ENCODE measurements around the gene FAM20C.

FAM20C gene

DNA sequence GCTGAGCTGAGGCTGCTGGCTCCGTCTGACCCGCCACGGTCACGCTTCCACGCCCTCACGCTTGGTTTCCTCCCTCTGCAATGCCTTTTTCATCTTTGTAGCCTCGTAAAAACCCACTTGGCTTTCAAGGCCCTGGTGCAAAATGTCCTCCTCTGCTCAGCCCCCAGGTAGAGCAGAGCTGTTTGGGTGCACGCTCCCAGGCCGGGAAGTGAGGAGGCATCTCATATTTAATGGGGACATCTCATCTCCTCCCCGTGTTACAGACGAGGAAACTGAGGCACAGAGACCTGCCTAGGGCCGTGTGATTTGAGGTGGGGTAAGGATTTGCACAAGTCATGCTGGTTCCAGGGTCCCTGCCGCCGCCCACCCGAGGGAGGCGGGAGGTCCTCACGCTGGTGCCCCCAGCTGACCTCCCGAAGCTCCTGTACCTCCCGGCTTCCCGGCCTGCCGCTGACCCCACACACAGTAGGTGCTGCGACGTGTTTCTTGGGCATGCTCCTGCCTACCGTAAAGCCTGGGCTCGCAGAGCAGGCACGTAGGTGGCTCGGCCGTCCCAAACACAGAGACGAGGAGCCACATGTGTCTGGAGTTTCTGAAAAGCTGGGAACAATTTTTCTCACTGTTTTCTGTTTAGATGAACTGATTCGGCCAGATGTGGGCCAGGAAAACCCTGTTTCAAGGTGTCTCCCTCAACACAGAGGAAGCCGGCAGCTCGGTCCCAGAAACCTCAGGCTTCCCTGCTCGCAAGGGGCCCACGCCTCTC is 109.1 kb downstream of the FAM20C start:
- TF ChIP-seq ZFX (IDR thresholded peaks at IDR 0.05; ENCODE audit: borderline replicate concordance) (no peak), CTCF (IDR thresholded peaks at IDR 0.05) (no peak)
- H3K27ac ChIP-seq: no peak overlapping the region

- no peak overlapping the region for H3K27ac ChIP-seq
- TF ChIP-seq ZFX (IDR thresholded peaks at IDR 0.05; ENCODE audit: borderline replicate concordance): no peak
- TF ChIP-seq CTCF (IDR thresholded peaks at IDR 0.05): no peak
Observed at GRCh38 chr7:302054-302992, 110.0 kb downstream of the FAM20C start.

- no peak for TF ChIP-seq CTCF (IDR thresholded peaks at IDR 0.05)
- TF ChIP-seq ZFX (IDR thresholded peaks at IDR 0.05; ENCODE audit: borderline replicate concordance): no peak
- no peak overlapping the region for H3K27ac ChIP-seq
Observed at GRCh38 chr7:303425-303824, 111.1 kb downstream of the FAM20C start.

- H3K27ac ChIP-seq: no peak overlapping the region
- no peak for TF ChIP-seq CTCF (IDR thresholded peaks at IDR 0.05)
- TF ChIP-seq ZFX (IDR thresholded peaks at IDR 0.05; ENCODE audit: borderline replicate concordance): no peak
Observed at GRCh38 chr7:303884-304573, 111.7 kb downstream of the FAM20C start.

DNA sequence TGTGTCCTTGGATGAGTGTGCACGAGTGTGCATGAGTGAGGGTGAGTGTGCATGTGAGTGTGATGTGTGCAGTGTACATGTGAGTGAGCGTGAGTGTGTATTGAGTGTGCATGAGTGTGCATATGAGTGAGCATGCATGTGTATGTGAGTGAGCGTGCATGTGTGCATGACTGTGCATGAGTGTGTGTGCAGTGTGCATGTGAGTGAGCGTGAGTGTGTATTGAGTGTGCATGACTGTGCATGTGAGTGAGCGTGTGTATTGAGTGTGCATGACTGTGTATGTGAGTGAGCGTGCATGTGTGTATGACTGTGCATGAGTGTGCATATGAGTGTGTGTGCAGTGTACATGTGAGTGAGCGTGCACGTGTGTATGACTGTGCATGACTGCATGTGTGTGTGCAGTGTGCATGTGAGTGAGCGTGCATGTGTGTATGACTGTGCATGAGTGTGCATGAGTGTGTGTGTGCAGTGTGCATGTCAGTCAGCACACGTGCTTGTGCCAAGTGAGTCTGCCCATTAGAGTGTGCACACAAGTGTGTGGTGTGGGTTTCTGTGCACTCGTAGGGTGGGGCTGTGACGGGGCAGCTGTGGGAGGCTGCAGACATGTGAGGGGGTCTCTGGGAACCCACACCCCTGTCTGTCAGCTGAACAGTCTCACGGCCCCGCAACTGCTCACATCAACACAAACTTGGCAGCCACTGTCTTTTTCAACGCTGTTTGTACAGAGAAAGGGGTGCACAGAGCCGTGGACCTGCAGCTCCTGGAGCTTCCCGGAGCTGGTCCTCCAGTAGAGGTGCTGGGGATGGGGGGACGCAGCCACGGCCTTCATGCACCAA is 112.4 kb downstream of the FAM20C start:
- TF ChIP-seq CTCF (IDR thresholded peaks at IDR 0.05) (no peak), ZFX (IDR thresholded peaks at IDR 0.05; ENCODE audit: borderline replicate concordance) (no peak)
- no peak overlapping the region for H3K27ac ChIP-seq

GRCh38 chr7:305410-306151 is 113.2 kb downstream of the FAM20C start:
- TF ChIP-seq CTCF (IDR thresholded peaks at IDR 0.05) (no peak), ZFX (IDR thresholded peaks at IDR 0.05; ENCODE audit: borderline replicate concordance) (no peak)
- no peak overlapping the region for H3K27ac ChIP-seq

Measured in 22Rv1 (cell line).